HK-2 (cell line): ENCODE measurements around the gene SEMA4F.
A peak's percentile ranks its signal among the peaks of the same experiment; 100 is the strongest.
"Not testable (repeated sequence)": the region's sequence is repeated elsewhere in the genome, so short reads cannot be mapped to it uniquely, and the experiment has no call there.

ENCODE experiments used
- DNase-seq: peaks from one replicate; pipeline ENCODE4 v3.0.0-alpha.2; 2018; ENCODE audit not compliant: unreplicated experiment

SEMA4F gene

GRCh38 chr2:74653985-74654882 lies at the start of gene SEMA4F:
SEMA4F (plus strand) TSS chr2:74654247; CDS start chr2:74654377, 130 bp downstream.
- peak; percentile 98 for DNase-seq

GRCh38 chr2:74606927-74607326 lies 47.1 kb upstream of the SEMA4F start:
- no peak for DNase-seq

- no peak for DNase-seq
These were observed 36.9 kb upstream of the SEMA4F start for GRCh38 chr2:74617122-74617521.

GRCh38 chr2:74618410-74619083 lies 35.5 kb upstream of the SEMA4F start:
- DNase-seq, result no peak

GRCh38 chr2:74619651-74620297 lies 34.3 kb upstream of the SEMA4F start:
- no peak for DNase-seq

- DNase-seq, result no peak
These were observed 33.4 kb upstream of the SEMA4F start for GRCh38 chr2:74620671-74621070.

- no peak for DNase-seq
These were observed 28.2 kb upstream of the SEMA4F start for GRCh38 chr2:74625658-74626425.

- DNase-seq, result no peak
These were observed 25.4 kb upstream of the SEMA4F start for GRCh38 chr2:74628538-74629105.

- not testable (repeated sequence) for DNase-seq
These were observed 23.6 kb upstream of the SEMA4F start for GRCh38 chr2:74630454-74630853.

- DNase-seq, result no peak
These were observed 21.7 kb upstream of the SEMA4F start for GRCh38 chr2:74632209-74632938.

- DNase-seq, result no peak
These were observed 21.1 kb upstream of the SEMA4F start for GRCh38 chr2:74632939-74633312.

- no peak for DNase-seq
These were observed 14.5 kb upstream of the SEMA4F start for GRCh38 chr2:74639550-74639949.

- DNase-seq, result no peak
These were observed 8.7 kb upstream of the SEMA4F start for GRCh38 chr2:74645344-74645743.

- no peak for DNase-seq
These were observed 7.8 kb upstream of the SEMA4F start for GRCh38 chr2:74646201-74646600.

GRCh38 chr2:74646834-74647482 lies 7.1 kb upstream of the SEMA4F start:
- no peak for DNase-seq

GRCh38 chr2:74648009-74648443 lies 6.0 kb upstream of the SEMA4F start, which contains the start of gene M1AP:
M1AP (minus strand) TSS chr2:74648330; CDS start chr2:74640275, 8,055 bp downstream.
- no peak for DNase-seq

- DNase-seq, result no peak
These were observed 460 bp upstream of the SEMA4F start for GRCh38 chr2:74653589-74653984.

- no peak for DNase-seq
These were observed 1.5 kb downstream of the SEMA4F start for GRCh38 chr2:74655579-74655978.

- no peak for DNase-seq
These were observed 4.5 kb downstream of the SEMA4F start for GRCh38 chr2:74658516-74658915.

- DNase-seq, result no peak
These were observed 5.4 kb downstream of the SEMA4F start for GRCh38 chr2:74659462-74659861.
